RWPE1 (cell line): ENCODE results near the gene SDF4.

Source experiments
- CTCF ChIA-PET: fragments of 350-600 bp; sonication (Branson Sonifier 250); formaldehyde crosslinking; extraction: SDS; loops from one replicate; lab custom pipeline; 2021; lab: Yijun Ruan, JAX
- POLR2A ChIA-PET: fragments of 400-600 bp; formaldehyde crosslinking; extraction: SDS; loops from one replicate; lab custom pipeline; 2020; ENCODE audit warnings: antibody characterized with exemption; ENCODE audit not compliant: low non-redundant PET; lab: Yijun Ruan, JAX
- DNase-seq: peaks from one replicate; pipeline ENCODE4 v3.0.0; 2012; ENCODE audit warnings: low spot score
- H3K27ac ChIP-seq: fragments of 450-650 bp; 2 replicates; pipeline ENCODE4 v1.5.1; 2017
- TF ChIP-seq, protein P1 (sequence below): fragments of 450-650 bp; conservative IDR thresholded peaks from 2 replicates; pipeline ENCODE4 v1.5.1; 2017; ENCODE audit warnings: low read depth, mild to moderate bottlenecking

The SDF4 gene

DNA sequence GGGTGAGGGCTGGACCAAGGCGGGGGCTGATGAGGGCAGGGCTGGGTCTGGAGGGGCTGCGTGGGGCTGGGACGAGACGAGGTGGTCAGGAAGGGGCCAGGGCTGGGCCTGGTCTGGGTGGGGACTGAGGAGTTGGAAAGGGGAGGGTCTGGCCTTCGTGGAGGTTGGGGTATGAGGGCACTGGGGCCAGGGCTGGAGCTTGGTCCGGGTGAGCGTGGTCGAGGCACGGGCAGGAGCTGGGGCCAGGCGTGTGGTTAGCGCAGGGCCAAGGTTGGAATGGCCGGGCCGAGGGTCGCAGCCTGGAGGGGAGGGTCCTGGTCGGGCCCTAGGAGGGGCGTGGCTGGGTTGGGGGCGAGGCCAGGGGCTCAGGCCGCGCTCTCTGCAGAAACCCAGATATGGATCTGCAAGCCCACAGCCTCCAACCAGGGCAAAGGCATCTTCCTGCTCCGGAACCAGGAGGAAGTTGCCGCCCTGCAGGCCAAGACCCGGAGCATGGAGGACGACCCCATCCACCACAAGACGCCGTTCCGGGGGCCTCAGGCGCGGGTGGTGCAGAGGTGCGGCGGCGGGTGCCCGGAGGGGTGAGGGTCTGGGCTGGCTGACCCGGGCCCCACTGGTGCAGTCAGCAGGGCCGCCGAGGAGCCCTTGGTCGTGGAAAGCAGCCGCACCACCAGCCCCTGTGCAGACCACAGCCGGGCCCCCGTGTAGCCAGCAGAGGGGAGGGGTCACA lies 49.1 kb downstream of the SDF4 start:
- H3K27ac ChIP-seq: no peak overlapping the region
- TF ChIP-seq, protein P1, sequence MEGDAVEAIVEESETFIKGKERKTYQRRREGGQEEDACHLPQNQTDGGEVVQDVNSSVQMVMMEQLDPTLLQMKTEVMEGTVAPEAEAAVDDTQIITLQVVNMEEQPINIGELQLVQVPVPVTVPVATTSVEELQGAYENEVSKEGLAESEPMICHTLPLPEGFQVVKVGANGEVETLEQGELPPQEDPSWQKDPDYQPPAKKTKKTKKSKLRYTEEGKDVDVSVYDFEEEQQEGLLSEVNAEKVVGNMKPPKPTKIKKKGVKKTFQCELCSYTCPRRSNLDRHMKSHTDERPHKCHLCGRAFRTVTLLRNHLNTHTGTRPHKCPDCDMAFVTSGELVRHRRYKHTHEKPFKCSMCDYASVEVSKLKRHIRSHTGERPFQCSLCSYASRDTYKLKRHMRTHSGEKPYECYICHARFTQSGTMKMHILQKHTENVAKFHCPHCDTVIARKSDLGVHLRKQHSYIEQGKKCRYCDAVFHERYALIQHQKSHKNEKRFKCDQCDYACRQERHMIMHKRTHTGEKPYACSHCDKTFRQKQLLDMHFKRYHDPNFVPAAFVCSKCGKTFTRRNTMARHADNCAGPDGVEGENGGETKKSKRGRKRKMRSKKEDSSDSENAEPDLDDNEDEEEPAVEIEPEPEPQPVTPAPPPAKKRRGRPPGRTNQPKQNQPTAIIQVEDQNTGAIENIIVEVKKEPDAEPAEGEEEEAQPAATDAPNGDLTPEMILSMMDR: no peak
- CTCF ChIA-PET: no interaction called here
- DNase-seq: no peak
- POLR2A ChIA-PET: no interaction called here

DNA sequence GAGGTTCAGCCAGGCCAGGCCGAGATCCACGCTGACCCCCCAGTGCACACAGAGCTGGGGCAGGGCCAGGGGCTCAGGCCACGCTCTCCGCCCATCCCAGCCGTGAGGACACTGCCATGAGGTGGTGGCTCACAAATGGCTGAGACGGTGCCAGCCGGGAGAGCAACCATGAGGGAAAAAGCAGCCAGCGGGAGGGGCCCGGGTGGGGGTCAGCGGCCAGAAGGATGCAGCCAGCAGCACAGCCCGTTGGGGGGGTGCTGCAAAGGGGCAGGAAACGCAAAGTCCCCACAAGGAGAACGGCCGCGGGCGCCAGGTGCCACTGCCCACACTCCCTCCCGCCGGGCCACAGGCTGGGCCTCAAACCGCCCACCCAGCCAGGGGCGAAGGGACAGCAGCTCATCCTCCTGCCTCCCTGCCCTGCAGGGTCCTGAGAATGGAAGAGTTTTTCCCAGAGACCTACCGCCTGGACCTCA lies 49.8 kb downstream of the SDF4 start:
- ChIA-PET CTCF (interaction anchor here (0.6 kb wide), 1 partner anchor 217 kb away, joined by 3 read pairs; no protein-coding TSS in a partner anchor), POLR2A (no interaction called here)
- no peak overlapping the region for H3K27ac ChIP-seq
- TF ChIP-seq, protein P1: no peak
- DNase-seq: no peak

DNA sequence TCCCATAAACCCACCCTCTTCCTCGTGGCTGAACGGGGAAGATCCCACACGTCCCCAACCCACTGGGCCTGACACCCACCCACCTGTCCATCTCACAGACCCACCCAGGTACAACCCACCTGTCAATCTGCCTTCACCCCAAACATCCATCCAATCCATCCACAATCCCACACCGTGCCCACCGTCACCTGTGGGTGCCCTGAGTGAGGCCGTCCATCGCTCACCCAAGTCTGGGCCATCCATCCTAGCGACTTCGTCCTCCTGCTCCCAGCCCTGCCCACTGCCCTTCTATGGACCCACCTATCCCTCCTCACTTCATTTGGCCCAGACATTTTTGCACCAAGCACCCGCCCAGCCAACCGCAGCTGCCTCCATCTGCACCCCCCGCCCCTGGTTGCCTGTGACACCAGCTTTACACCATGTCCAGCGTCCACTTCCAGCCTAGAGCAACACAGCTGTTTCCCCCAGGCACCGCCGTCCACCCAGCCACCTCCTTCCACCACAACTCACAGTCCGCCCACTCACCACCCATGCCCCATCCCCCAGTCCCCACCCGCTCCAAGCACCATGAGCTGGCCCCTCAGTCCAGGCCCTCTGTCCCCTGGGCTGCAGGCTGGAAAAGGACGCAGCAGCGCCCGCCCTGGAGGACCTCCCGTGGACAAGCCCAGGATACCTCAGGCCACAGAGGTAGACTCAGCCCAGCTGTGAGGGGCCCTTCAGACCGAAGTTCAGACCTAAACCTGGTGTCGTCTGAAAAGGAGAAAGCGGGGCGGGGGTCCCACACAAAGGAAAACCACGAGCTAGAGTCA lies 50.5 kb downstream of the SDF4 start:
- DNase-seq: no peak
- CTCF ChIA-PET: interaction anchor here (0.6 kb wide), 1 partner anchor 217 kb away, joined by 3 read pairs; no protein-coding TSS in a partner anchor
- TF ChIP-seq, protein P1: no peak
- POLR2A ChIA-PET: no interaction called here
- H3K27ac ChIP-seq: no peak overlapping the region

DNA sequence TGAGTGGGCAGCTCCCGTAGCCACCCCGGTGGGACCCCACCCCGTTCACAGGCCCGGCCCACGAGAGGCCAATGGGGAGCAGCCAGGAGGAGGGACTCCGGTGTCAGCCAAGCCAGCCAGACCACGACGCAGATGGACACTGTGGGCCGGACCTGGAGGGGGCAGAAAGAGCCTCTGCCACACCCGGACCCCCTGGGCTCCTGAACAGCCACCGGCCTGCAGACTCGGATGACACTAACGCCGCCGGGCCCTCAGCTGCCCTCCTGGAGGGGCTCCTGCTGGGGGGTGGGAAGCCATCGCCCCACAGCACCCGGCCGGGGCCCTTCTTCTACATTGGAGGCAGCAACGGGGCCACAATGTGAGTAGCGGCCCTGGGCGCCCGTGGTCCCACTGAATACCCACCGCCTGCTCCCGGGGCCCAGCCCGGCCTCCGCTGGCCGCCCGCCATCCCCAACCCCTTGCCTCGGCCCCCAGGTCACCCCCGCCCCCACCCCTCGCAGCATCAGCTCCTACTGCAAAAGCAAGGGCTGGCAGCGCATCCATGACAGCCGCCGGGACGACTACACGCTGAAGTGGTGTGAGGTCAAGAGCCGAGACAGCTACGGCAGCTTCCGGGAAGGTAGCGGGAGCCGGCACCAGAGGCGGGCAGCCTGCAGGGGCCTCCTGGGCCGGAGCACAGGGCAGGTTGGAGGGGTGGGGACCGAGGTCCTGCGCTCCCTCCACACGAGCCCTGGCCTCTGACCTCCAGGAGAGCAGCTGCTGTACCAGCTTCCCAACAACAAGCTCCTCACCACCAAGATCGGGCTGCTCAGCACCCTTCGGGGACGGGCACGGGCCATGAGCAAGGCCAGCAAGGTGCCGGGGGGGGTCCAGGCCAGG lies 51.6 kb downstream of the SDF4 start:
- TF ChIP-seq, protein P1: no peak
- no peak overlapping the region for H3K27ac ChIP-seq
- ChIA-PET POLR2A (no interaction called here), CTCF (no interaction called here)
- DNase-seq: no peak

DNA sequence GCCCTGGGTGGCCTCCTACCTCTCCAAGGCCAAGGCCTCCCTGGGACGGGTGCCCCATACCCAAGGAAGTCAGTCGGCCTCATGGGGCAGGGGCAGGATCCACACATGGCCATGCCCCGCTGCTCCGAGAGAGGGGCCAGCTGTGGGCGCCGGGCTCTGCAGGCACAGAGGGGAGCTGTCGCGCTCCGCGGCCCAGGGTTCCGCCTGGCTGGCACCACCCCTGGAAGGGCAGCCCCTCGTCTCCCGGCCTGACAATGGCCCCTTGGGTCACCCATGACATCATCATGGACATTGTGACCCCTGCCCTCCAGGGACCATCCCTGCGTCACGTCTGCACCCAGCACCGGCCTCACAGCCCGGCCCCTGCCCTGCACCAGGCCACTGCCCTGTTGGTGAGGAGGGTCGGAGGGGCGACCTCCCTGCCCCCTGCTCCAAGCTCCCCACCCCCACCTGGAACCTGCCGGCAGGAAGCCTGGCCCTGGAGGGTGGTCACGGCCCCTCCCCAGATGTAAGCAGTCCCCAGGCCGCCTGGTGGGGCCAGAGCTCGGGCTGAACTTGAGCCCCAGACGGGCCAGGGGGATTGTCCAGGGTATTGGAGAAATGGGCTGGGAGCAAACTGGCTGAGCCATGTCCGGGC lies 52.3 kb downstream of the SDF4 start:
- TF ChIP-seq, protein P1: no peak
- ChIA-PET POLR2A (no interaction called here), CTCF (no interaction called here)
- H3K27ac ChIP-seq: no peak overlapping the region
- DNase-seq: no peak
